Fibroblast of skin of right biceps (primary cell): ENCODE data around the gene NUTM1.
A peak's percentile ranks its signal among the peaks of the same experiment; 100 is the strongest.

Experiments
- DNase-seq: peaks from one replicate; pipeline ENCODE4 v3.0.0-alpha.2; 2013

Gene NUTM1, protein sequence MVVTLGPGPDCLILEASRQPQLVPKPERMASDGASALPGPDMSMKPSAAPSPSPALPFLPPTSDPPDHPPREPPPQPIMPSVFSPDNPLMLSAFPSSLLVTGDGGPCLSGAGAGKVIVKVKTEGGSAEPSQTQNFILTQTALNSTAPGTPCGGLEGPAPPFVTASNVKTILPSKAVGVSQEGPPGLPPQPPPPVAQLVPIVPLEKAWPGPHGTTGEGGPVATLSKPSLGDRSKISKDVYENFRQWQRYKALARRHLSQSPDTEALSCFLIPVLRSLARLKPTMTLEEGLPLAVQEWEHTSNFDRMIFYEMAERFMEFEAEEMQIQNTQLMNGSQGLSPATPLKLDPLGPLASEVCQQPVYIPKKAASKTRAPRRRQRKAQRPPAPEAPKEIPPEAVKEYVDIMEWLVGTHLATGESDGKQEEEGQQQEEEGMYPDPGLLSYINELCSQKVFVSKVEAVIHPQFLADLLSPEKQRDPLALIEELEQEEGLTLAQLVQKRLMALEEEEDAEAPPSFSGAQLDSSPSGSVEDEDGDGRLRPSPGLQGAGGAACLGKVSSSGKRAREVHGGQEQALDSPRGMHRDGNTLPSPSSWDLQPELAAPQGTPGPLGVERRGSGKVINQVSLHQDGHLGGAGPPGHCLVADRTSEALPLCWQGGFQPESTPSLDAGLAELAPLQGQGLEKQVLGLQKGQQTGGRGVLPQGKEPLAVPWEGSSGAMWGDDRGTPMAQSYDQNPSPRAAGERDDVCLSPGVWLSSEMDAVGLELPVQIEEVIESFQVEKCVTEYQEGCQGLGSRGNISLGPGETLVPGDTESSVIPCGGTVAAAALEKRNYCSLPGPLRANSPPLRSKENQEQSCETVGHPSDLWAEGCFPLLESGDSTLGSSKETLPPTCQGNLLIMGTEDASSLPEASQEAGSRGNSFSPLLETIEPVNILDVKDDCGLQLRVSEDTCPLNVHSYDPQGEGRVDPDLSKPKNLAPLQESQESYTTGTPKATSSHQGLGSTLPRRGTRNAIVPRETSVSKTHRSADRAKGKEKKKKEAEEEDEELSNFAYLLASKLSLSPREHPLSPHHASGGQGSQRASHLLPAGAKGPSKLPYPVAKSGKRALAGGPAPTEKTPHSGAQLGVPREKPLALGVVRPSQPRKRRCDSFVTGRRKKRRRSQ

DNA sequence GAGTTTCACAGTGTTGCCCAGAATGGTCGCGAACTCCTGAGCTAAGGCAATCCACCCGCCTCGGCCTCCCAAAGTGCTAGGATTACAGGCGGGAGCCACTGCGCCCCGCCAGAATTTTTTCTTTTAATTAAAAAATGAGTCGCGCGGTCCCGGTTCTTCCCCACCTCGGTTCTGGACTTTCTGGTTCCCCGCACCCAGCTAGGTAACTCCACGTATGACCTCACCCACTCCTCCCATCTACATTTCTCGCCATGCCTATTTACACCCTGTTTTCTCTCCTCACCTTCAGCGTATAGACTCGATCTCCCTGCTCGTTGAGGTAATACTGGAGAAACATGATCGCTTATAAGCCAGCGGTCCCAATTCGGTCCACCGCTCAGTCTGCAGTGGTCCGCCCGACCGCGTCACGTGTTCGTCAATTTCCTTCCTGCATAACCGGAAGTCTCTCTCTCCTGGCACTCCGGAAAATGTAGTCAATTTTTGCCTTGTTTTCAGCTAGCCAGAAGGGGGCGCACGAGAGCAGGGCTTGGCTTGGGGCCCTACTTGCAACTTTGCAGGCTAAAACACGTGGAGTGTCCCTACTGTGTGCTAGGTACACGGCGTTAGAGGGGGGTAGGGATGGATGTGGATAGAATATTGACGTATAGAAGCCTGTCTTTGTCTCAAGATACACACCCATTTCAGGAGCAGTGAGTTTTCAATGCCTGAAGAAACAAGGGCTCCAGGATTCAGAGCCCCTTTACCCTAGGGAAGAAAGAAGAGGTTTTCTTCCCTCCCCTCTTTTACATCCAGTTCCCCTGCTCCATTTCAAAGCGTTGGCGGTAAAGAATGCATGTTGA lies at the start of gene NUTM1, which contains the start of gene NOP10:
Gene NUTM1 (plus strand): TSS at position 579 of the 839 bp plus-strand sequence. CDS start 382 bp downstream, outside the sequence.
Gene NOP10 (minus strand): TSS at position 400 of the 839 bp plus-strand sequence. CDS start 63 bp downstream, at position 337.
- peak; percentile 91 for DNase-seq

DNA sequence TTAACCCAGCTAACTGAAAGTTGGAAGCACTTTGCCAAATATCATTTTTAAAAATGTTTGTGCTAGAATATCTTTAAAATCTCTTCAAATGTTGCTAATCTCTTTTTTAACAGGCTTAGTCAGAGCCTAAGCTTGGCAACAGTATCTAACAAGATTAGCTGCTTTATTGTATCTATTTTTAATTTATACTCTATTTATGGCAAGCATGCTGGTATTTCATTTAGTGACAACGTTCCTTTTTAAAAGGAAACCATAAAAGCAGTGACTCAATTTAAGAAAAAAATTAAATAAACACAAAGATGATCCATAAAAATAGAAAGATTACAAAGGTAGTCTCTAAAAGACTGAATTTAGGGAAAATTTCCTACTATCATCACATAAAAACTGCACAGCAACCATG lies 46.1 kb upstream of the NUTM1 start:
- peak; percentile 22 for DNase-seq

DNA sequence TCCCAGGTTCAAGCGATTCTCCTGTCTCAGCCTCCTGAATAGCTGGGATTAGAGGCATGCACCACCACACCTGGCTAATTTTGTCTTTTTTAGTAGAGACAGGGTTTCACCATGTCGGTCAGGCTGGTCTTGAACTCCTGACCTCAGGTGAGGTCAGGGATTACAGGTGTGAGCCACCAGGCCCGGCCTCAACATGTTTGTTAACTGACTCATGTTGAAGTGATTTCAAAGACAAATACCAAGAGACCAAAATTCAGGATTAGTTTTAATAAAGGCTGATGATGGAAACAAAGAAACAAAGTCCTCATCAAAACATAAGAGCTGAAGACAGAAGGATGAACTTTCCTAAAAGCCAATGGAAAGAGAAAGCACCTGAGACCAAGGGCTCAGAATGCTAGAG lies 42.1 kb upstream of the NUTM1 start:
- no peak for DNase-seq

DNA sequence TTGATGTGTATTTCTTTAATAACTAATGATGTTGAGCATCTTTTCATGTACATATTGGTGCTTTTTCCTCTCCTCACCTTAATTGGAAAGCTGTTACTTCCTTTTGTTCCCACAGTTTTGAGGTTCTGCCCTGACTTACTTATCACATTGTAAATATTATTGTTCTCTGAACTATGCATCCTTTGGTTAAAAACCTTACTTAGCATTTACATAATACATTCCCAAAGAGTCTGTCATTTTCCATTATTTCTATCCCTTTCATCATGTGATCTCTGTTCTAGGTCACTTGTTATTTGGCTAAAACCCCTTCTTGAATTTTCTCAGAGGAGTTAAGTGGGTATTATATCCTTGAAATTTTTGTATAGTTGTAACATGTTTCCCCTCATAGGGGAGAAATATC lies 38.5 kb upstream of the NUTM1 start:
- DNase-seq = peak; percentile 46

DNA sequence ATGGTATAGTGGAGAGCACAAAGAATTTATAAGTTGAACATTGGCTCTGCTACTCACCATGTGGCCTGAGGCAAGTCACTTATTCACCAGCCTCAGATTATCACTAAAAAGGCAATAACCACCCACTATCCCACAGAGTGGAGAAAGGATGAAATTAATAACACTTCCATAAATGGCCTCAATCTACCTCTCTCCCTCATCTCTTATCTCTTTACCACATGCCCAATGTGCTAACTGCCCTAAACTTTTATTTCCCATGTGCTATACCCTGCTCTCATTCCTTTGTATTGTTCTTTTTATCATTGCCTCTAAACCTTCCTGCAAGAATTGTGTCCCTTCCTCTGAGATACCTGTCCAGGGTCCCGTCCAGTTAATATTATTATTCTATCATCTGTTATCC lies 31.6 kb upstream of the NUTM1 start:
- no peak for DNase-seq

DNA sequence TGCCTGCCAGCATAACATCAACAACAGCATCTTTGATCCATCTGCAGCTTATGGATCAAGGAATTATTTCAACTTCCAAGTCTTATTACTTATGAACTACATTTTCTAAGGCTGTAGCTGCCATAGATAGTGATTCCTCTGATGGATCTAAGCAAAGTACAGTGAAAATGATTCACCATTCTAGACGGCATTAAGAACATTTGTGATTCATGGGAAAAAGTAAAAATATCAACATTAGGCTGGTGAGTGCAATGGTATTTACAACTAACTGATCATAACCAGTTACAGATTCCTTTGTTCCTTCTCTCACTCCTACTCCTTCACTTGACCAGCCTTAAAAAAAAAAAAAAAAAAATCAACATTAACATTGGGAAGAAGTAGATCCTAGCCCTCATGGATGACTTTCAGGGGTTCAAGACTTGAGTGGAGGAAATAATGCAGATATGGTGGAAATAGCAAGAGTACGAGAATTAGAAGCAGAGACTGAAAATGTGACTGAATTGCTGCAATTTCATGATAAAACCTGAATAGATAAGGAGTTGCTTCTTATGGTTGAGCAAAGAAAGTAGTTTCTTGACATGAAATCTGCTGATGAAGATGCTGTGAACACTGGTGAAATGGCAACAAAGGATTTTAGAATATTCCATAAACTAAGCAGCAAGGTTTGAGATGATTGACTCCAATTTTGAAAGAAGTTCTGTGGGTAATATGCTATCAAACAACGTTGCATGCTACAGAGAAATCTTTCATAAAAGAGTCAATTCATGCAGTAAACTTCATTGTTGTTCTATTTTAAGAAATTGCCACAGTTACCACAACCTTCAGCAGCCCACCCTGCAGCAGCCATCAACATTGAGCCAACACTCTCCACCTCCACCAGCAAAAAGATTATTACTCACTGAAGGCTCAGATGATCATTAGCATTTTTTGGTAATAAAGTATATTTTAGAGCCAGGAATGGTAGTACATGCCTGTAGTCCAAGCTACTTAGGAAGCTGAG lies 28.3 kb upstream of the NUTM1 start:
- DNase-seq = no peak

DNA sequence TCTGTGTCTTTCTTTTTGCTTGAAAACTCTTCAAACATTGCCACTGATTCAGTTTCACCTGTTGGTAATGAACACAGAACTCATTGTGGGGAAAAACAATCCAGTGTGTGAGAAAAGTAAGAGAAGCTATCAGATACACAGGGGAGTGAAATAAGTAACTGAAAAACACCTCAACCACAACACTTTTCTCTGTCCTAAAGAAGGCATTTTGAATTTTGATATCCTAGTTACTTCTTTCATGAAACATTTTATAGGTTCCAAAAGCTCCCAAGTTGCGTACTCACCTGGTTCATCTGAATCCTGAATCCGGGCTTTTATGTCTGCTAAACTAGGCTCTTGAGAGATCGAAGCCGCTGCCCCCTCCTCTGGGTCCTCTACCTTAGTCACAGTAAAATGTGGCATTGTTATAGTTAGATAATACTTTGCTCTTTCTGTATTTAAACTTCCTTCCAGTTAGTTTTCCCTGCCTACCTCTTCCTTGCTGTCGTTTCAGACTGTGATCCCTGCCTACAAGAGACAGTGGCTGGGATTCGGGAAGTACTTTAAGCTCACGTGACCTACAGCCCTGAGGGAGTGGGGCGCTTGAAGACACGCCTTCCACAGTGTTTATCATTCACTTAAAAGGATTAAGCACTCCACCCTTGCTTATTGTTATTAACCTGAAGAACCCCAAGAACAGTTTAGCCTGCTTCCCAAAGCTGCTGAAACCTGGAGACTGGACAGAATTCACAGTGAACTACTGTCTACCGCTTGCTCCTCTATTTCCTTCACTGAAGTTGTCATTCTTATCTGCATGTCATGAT lies 24.6 kb upstream of the NUTM1 start:
- DNase-seq = peak; percentile 68

DNA sequence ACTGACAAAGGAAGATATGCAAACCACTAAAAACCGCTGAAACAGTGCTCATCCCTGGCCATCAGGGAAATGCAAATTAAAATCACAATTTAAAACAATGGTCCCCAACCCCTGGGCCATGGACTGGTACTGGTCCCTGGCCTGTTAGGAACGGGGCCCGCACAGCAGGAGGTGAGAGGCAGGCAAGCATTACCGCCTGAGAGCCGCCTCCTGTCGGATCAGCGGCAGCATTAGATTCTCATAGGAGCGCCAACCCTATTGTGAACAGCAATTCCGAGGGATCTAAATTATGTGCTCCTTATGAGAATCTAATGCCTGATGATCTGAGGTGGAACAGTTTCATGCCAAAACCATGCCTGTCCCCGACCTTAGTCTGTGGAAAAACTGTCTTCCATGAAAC lies 19.9 kb upstream of the NUTM1 start:
- DNase-seq = no peak

DNA sequence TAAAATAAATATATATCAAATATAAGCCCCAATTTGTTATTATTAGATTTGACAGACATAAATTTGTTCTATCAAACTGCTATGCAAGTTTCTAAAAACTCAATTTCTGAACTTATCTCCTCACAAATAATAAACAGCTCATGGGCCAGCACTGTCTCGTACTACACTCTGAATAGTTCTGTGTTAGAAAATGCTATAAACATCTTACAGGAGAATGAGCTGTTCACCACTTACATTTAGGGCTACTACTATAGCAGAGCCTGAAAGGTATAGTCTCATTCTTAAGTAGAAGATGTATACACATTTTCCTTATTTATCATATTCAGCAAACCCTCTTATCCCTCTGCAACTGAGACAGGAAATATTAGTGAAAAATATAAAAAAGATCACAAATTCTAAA lies 18.2 kb upstream of the NUTM1 start:
- no peak for DNase-seq

DNA sequence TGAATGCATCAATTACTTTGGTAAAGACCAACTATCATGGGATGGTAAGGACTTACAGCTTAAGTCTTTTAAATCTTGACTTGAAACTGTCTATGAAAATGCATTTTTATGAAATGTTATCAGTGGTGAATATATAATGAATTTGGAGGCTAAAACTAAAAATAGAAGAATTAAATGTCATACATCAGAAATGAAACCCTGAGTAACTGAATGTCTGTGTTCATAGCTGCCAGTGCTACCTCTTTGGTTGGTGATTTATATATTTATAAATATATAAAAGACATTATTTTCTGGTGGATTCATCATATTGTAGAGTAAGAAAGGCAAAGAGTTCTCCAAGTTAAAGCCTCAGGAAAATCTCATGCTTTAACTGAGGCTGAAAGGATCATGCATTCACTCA lies 17.7 kb upstream of the NUTM1 start:
- no peak for DNase-seq

DNA sequence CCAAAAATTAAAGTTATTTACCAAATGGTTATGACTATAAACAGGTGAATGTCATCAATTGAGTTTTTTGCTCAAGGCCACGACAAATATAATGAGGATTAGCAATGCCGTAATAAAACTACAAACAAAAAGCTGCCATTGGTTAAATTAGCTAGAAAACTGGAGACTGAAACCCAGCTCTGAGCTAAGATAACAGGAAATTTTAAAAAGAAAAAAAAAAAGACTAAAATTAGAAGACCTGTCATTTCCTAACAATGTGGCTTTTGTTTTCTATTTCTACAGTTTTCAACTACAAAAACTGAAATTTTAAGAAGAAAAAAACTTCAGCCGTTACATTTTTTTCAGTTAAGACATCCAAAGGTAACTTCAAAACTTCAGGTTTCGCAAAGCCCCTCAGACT lies 15.2 kb upstream of the NUTM1 start:
- no peak for DNase-seq

DNA sequence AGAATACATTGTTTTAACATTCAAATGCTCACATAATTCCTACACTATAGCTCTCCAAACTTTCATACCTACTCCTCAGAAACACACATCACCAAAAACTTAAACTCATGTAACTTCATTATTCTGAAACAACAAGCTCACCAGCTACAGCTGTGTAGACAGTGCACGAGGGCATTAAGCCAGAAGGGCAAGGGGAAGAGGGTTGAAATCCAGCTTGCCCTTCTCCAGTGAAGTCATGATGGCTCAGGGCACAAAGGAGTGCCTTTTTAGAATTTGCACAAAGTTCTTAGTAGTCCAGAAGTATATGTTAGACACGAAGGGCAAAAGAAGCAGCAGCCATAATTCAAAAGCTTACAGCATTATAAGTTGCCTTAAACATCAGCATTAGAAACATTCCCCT lies 14.1 kb upstream of the NUTM1 start:
- no peak for DNase-seq

DNA sequence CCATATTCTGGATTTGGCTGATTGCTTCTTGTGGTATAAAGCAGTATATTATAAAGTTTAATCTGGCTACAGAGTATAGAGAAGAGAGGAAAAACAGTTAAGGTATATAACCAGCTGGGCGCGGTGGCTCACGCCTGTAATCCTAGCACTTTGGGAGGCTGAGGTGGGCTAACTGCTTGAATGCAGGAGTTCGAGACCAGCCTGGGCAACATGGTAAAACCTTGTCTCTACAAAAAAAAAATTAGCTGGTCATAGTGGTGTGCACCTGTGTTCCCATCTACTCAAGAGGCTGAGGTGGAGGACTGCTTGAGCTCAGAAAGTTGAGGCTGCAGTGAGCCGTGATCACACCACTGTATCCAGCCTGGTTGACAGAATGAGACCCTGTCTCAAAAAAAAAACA lies 12.8 kb upstream of the NUTM1 start:
- DNase-seq = no peak

DNA sequence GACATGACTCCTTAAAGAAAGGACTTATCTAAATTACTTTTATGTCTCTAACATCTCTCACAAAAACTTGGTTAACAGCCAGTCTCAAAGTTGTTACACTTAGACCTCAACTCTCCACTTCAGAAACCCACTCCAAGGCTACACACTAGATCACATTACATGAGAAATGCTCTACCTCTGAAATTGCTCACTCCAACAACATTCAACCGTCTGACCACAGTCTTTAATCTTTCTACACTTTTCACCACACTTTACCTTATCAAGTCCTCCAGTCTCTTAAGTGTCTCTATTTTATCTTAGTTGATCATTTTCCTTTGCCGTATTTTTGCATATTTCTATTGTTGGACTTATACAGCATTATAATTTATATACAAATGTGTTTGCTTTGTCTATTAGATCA lies 11.3 kb upstream of the NUTM1 start:
- DNase-seq = no peak

DNA sequence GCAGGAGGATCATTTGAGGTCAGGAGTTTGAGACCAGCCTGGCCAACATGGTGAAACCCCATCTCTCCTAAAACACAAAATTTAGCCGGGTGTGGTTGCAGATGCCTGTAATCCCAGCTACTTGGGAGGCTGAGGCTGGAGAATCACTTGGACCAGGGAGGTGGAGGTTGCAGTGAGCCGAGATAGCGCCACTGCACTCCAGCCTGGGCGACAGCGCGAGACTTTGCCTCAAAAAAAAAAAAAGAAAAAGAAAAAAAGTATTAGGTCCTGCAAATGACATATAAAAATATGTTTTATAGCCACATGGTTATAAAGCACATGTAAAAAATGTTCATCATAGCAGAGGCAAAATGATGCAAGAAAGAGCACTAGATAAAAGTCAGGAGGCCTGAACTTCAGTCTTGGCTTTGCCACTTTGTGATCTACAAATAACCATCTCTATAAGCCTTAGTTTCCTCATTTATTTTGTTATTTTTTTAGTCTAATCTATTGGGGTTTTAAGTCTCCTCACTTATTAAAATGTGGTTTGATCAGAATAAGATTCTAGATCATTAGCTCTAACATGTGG lies 10.5 kb upstream of the NUTM1 start:
- no peak for DNase-seq

DNA sequence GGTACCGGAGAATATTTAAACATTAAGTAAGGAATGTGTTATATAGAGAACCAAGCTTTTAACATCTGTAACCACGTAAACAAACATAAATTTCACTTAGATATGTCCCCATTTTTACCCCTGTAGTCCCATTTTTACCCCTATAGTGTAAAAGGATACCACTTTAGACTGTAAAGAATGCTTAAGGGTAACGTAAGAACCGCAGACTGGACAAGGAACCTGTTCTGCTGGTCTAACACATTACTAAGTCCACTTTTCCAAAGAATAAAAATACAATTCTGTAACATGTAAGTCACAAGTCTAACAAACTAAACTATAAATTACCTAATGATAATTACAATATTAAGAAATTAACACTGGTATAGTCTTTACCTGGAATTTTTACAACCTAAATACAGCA lies 8.4 kb upstream of the NUTM1 start:
- no peak for DNase-seq

DNA sequence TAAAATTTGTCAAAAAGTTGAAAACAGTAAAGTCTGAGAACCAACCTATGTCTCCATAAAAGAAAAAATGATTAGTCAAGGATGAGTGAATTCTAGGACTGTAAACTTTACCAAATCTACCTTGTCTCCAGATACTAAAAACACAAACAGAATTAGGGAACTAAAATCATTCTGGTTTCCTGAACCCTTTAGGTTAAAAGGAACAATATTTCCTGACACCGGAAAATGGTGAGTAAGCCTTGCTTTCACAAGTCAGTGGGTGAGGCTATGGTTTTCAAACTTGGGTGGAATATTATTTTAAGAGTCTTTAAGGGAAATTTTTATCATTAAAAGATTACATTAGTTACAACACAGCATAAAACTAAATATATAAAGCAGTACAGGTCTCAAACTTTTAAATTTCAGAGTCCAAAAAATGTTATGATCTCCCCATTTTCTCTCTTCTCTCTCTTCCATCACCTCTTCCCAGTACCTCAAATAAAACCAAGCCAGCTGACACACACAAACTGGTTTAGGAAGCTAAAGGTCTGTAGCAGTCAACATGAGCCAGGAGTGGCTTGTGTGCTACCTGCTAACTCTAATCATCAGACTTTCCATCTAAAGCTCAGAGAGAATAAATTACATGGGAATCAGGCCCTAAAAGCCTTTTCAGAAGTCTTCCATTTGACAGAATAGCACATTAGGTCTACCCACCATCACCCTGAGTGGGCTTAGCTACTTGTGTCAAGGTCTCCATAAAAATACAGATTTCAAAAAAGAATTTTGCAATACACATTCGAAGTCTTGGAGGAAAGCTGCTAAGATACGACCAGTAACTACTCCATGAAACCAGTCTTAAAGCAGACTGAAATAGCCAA lies 7.7 kb upstream of the NUTM1 start:
- no peak for DNase-seq

DNA sequence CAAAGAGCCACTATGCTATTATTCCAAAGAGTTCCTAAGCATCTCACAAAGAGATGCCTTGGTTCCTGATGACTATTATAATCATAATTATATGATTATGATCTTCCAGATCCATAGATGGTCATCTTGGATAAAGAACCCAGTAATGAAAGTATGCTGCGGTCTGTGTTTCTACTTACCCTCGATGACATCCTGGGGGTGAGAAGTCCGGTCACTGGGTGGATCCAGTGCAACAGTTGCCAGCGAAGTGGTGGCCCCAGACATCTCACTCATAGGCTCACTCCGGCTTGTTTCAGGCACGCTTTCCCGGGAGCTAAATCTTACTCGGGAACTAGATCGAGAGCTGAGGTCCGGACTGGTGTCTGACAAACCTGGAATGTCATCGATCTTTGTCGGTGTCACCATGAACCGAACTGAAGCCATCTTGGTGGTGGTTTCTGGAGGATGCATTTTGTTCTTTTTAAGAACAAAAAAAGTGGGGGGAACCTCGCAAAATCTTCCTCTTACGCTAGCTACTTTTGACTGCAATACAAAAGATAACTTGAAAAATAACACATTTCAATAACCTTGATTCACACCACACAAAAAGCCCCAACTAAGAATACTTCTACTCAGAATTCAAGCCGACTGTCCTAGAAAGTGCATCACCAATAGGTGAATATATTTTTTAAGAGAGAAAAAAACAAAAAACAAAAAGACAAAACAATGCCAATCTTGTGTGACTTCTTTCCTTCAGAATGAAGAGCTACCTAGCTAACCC lies 6.7 kb upstream of the NUTM1 start:
- DNase-seq = no peak
